ENCODE data around the gene APBB2.
A peak's percentile ranks its signal among the peaks of the same experiment; 100 is the strongest.
"Not testable (repeated sequence)": the region's sequence is repeated elsewhere in the genome, so short reads cannot be mapped to it uniquely, and the experiment has no call there.

Gene APBB2

DNA sequence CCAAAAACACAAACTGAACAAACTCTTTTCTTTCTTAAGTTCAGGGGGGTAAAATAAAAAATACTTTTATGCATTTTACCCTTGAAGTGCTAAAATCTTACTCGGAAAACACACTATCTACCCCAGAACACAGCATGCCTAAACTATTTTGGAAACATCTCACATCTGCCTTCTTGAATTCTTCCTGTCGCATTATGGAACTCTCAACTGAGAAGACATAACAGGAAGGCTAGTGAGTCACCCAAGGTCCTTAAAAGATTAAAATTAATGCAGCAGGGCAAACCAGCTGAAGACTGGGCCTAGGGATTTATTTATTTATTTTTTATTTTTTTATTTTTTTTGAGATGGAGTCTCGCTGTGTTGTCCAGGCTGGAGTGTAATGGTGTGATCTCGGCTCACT lies 208.2 kb downstream of the APBB2 start:
- DNase-seq = no peak

DNA sequence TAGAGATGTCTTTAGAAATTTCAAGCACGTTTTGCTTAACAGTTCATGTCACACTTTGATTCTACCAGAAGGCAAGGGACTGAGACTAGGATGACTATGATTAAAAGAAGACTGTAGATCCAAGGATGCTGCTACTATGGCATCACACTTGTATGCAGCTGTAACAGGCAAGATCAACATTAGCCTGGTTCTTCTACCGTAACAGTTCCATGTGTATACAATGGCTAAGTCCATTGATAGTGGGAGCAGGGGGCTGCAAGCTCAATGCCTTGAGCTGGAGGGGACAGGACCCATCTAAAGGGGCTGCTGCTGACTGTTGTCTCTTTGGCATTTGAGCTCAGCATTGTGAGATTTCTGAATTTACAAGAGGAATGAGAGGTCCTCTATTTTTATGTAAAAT lies 212.0 kb downstream of the APBB2 start:
- no peak for DNase-seq

DNA sequence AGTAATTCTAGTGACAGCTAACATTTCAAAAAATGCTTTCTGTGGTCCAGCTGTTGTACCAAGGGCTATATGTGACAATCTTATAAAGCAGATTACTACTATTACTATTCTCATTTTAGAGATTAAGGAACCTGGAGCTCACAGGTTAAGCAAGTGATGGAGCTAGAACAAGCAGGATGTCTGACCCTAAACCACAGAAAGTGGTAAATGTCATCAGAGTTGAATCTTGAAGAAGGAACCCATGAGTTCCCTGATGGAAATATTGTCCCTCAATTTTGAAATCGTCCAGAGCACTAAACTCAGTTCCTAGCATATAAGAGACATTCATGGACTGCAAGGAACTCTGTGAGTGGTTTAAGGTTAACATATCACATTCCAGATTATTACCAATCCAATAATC lies 214.0 kb downstream of the APBB2 start:
- DNase-seq = no peak

DNA sequence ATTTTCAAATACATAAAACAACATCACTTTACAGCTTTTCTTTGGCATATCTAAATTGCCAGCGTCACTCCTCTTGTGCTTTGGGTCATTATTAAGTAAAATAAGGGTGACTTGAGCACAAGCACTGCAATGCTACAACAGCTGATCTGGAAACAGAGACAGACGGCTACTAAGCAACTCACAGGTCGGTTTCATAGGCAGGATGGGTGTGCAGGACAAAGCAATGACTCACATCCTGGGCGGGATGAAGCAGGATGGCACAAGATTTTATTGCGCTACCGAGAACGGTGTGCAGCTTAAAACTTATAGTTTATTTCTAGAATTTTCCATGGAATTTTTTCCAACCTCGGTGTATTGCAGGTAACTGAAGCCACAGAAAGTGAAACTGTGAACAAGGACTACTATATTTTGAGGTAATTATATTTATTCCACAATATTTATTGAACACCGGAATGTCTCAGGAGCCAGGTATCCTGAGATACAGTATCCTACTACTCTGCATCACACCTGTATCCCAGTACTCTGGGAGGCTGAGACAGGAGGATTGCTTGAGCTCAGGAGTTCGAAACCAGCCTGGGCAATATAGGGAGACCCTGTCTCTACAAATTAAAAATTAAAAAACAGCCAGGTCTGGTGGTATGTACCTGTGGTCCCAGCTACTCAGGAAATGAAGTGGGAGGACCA lies 215.5 kb downstream of the APBB2 start:
- DNase-seq = no peak

DNA sequence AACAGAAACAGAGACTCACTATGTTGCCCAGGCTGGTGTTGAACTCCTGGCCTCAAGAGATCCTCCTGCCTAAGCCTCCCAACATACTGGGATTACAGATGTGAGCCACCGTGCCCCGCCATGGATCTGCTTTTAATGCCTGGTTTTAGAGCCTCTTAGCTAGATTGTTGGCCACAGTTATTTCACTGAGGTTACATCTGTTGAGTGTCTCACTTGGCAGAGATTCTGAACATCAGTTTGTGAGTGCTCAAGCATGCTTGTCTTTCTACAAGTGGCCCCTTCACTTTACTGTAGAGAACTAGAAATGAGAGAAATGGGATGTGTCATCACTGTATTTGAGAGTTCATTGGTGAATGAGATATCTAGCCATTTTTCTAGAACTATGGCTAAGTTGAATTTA lies 218.5 kb downstream of the APBB2 start:
- no peak for DNase-seq

DNA sequence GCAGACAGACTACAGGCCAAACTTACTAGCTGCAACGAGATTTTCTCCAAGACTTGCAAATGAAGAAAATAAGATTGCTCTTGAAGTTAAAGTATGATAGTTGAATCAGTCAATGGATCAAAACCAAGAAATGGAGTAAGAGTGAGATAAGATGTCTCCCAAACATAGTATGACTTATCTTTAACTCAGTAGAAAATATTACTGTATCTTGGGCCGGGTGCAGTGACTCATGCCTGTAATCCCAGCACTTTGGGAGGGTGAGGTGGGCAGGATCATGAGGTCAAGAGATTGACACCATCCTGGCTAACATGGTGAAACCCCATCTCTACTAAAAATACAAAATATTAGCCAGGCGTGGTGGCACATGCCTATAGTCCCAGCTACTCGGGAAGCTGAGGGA lies 220.0 kb downstream of the APBB2 start:
- not testable (repeated sequence) for DNase-seq

DNA sequence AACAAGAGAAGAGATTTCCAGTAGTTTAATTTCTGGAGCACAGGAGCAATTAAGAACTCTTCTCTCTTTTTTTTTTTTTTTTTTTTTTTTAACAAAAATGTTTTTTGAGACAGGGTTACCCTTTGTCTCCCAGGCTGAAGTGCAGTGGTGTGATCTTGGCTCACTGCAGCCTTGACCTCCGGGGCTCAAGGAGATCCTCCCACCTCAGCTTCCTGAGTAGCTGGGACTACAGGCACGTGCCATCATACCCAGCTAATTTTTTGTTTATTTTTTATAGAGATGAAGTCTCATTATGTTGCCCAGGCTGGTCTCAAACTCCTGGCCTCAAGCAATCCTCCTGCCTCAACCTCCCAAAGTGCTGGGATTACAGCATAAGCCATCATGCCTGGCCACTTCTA lies 221.0 kb downstream of the APBB2 start:
- not testable (repeated sequence) for DNase-seq

DNA sequence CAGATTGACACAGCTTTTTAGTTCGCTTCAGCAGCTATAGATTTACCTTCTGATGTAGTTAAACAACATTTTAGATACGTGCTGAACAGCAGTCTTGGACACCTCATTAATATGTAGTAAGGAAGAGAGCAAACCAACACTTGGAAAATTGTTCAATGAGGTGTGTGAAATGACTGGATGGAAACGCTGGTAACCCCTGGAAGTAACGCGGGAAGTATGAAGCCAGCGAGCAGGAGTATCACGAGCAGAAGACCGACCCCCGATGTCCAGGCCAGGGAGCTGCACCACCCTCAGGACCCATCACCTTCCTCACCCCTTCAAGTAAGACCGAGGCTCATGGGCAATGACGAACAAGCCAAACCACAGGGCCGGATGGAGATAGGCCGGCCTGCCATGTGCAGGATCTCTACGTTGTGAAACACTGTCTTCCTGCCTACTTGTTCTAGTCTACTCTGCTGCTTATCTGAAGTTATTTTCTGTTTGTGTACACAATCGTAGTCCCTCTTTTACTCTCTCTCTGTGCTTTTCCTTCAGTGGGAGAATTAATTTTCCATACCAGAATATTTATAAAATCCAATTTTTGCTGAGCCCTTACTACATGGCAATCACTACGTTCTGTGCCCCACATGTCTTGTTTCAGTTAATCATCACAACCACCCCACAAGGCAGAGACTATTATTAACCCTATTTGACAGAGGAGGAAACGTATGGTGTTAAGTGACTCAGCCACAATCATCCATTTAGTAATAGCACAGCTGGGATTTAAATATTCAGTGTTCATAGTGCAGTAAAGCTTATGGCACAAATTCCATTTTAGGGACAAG lies 221.7 kb downstream of the APBB2 start:
- no peak for DNase-seq

DNA sequence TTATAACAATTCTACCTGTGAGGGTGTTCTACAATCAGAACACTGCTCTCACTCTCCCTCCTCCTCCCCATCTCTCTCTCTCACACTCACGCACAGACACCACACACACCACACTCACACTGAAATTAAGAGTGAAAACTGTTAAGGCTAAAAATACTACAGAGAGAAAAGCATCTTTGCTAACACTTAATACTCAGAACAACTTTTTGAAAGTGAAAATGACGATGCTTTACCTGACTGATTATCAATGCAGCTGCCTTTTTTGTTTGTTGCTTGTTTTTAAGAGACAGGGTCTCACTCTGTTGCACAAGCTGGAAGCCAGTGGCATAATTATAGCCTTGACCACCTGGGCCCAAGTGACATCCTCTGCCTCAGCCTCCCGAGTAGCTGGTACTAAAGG lies 222.4 kb downstream of the APBB2 start:
- no peak for DNase-seq

DNA sequence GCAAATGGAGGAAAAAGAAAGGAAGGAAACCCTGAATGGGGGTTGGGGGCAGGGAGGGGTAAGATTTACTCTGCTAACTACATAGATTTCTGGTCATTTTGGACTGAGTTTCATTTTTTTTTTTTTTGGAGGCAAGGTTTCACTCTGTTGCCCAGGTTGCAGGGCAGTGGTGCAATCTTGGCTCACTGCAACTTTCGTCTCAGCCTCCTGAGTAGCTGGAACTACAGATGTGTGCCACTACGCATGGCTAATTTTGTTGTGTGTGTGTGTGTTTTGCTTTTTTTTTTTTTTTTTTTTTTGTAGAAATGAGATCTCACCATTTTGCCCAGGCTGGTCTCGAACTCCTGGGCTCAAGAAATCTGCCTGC lies 223.5 kb downstream of the APBB2 start:
- no peak for DNase-seq

DNA sequence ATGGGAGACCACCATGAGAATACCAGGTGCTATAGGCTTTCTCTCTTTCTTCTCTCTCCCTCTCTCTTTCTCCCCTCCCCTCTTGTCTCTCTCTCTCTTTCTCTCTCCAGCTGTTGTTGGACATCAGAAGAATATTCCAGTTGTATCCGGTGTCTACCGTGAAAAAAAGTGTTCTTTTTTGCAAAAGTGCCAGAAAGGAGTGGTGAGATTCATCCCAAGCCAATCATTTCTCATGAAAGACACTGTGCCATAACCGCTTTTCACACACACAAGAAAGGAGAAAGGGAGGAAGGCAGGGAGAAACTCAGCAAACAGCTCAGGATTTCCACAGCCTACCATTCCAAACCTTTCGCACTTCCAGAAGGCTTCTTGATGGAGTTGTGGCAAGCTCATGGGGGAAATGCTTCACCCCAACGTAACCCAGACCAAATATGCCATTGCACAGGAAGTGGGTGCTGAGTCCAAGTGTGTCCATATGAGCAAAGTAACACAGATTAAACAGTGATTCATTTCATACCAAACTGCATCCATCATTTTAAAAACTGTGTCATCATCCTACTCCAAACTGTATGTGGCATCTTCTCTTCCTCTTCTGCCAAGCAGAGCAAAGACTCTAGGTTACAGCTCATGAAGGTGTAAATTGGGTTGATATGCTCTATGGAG lies 224.0 kb downstream of the APBB2 start:
- no peak for DNase-seq

DNA sequence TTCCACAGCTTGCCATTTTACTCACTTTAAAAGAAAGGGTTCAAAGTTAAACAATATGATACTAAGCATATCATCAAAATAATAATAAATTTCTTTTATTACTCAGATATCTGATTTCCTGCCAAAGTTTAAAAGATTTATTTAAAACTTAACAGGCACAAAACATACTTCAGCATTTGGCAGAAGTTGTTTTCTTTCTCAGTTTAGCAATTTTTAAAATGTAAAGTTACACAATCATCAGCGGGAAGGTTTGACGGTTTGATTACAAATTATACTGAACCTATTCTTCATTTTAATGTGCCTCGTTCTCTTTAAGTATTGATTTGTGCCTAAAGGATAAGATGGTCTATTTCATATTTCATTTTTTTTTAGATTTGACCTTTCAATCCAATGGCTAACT lies 227.2 kb downstream of the APBB2 start:
- no peak for DNase-seq

DNA sequence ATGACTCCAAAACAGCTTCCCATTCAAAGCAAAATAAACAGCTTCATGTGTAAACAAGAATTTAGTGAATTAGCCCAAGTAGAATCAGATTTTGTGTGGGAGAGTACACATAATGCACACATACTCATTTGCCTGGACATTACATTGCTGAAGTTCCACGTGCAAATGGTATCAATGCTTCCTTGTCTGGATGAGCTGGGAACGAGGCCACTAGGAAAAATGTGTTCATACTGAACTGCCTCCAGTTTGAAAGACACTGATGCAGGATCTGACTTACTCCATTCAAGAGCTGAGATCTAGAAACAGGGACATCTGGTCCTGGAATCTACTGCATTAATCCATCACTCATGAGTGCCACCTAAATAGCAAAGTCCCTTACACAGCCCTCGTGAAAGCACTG lies 228.0 kb downstream of the APBB2 start:
- DNase-seq = no peak

DNA sequence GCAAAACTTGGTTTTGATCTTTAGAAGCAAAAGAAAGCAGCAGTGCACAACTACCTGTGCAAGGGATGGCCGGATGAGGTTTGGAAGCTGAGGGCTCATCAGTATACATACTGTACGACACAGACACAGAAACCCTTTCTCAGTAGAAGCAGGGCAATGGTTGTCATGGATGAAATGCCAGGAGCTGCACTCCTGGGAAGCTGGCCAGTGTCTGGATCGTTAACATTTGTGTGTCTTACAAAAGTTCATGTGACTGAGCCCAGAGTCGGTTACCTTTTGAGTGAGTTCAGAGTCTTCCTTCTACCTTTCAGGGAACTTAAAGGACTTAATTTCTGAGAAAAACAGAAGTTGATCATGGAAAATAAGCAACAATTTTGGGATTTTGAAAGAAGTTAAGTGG lies 230.3 kb downstream of the APBB2 start:
- DNase-seq = no peak

DNA sequence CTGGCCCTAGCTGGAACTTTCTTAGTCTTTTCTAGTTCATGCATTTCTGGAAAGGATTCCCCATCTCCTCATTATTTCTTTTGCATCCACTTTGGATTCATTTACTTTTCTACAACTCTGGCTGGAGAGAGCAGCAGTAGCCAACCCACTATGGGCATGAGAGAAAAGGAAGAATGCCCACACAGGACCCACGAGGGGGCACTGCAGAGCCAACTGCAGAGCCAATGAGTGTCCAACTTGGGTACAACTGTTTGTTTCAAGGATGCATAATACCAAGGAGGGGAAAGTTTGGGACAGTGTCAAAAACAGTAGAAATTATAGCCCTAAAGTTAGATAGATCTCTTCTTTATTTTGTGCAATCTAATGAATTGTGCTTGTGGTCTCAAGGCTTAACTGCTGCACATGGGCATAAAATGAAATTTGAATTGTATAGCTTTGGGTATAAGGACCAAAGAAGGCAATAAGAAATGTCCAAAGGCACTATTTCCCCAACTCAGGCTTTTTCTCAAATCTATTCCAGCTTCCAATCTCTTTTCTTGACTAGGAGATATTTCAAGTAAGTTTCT lies 233.9 kb downstream of the APBB2 start:
- DNase-seq = peak; percentile 2

DNA sequence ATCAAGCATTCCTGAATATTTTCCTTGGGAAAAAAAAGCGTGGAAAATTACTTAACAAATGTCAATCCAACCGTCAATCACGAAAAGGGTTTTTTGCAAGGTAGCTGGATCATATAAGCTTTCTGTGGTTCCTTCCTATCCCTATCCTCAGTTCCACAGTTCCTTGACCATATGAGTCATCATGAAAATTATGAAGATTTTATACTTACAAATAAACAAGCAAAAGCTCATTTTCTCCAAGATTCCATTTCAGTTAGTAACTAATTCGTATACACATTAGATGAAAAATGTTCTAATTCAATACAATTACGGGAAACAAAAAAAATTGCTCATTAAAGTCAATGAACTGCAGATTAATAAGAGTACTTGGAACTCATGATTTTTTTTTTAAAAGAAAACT lies 235.8 kb downstream of the APBB2 start:
- no peak for DNase-seq

DNA sequence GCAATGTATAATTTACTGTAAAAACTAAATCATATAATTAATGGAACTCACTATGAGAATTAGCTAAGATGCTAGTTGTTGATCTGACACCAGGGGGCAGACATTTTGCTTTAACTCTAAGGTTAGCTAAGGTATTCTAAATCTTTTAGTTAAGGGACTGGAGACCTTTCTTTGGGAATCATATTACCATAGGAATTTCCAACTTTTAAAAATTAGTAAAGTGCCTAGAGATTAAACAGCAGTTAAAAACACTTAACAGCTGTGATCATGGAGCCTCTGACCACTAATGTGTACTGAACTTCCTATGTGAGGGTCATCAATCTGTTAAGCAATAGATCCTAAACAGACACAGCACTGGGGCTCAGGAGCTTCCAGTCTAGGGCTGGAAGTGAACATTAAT lies 238.0 kb downstream of the APBB2 start:
- peak; percentile 48 for DNase-seq

DNA sequence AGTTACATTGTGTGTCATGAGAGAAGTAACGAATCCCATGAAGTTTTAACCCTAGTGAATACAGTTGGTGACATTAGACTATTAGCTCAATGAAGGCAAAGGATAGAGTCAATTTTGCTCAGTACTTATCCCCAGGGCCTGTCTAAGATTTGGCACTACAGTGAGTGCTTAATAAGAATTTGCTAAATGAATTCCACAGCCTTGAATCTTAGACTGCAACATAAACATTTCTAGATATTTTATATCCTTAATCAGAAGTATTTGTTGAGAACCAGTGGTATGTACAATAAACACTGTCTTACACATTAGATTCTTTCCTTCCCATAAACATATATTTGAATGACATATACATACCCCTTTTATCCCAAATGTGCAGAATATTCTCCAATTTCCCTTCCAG lies 241.6 kb downstream of the APBB2 start:
- DNase-seq = no peak

DNA sequence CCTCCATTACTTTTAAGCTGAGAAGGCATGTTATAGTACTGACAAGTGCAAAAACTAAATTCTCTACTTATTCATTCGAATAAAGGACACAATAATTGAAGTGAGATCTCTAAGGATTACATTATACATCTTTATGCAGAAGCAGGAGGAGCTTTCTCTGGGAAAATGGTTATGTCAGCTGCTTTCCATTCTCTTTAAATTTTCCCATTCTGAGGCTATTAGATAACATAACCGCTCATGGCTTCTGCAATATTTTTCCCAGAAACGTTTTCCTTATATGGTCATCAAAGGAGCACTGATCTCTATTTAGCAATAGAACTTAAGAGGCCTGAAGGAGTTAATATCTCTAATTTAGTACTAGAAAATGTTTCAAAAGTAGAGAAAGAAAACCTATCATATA lies 243.0 kb downstream of the APBB2 start:
- DNase-seq = peak; percentile 64

DNA sequence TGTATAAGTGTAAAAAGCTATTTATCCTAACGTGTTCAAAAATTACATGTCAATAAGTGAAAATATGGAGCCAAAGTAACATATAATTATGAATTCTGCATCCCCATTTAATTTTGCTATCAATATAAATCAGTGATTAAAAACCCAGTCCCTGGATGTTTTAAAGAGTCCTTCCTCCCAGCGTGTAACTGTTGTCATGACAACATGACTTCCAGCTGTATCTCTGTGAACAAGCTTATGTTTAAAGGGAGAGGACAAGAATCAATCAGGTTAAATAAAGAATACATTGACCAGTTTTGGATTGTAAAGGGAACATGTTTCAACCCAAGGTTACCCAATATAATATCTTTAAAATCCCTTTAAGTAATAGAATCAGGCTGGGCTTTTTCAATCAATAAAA lies 244.8 kb downstream of the APBB2 start:
- no peak for DNase-seq

DNA sequence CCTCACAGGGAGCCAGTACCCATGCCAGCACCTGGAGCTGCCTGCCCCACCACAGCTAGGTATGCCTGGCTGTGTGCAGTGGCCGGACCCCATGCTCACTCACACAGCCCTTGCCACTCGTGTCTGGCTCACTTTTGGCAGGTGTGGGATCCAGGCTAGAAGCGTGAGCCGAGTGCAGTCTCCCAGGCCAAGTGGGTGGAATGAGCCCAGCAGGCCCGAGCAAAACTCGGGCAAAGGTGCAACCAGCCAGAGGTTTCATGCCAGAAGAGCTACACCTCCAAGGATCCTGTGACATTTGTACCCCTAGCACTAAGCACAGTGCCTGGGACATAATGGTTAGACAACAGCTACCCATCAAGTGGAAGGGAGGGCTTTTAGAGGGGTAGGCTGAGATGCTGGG lies 246.8 kb downstream of the APBB2 start:
- DNase-seq = no peak

DNA sequence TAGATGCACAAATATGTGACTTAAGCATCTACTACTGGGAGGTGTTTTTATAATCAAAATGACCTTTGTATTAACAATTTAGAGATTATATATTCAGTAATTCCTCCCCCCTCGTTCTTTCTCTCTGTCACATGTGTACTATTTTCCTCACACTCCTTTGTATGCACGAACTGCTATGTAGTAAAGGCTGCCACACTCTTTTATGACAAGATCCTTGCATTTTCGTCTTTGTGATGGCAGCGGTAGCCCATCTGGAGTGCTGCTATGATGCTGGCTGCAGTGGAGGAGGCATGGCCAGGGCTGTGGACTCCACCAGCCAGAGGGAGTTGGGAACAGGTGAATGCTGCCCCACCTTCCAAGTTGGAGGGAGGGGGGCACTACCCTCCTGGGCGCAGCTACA lies 248.3 kb downstream of the APBB2 start:
- DNase-seq = no peak

DNA sequence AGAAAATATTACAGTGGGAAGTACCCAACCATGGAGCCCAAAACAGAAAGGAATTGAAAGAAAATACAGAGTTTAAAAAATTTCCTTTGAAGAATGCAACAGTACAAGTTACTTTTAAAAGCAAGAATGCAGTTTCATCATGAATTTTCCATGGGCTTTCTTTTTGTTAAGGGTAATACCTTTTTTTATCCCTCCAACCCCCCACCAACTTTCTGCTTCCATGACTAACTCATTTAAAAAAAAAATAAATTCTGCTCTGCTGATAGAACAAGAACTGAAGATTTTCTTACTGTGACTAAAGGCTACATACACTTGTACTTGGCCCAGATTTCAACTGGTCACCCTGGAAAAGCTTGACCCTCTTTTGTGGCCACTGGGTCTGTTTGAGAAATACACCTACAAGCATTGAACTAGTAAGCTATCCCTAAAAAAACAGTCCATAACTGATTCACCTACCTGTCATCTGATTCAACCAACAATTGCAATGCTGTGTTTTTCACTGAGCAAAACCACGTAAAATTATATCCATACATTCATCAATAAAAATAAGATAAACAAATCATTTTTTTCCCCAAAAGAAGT lies 250.4 kb downstream of the APBB2 start:
- no peak for DNase-seq
